ENCODE results near the gene GAS6.
A peak's percentile ranks its signal among the peaks of the same experiment; 100 is the strongest.
"Not testable (repeated sequence)": the region's sequence is repeated elsewhere in the genome, so short reads cannot be mapped to it uniquely, and the experiment has no call there.

GAS6 gene

DNA sequence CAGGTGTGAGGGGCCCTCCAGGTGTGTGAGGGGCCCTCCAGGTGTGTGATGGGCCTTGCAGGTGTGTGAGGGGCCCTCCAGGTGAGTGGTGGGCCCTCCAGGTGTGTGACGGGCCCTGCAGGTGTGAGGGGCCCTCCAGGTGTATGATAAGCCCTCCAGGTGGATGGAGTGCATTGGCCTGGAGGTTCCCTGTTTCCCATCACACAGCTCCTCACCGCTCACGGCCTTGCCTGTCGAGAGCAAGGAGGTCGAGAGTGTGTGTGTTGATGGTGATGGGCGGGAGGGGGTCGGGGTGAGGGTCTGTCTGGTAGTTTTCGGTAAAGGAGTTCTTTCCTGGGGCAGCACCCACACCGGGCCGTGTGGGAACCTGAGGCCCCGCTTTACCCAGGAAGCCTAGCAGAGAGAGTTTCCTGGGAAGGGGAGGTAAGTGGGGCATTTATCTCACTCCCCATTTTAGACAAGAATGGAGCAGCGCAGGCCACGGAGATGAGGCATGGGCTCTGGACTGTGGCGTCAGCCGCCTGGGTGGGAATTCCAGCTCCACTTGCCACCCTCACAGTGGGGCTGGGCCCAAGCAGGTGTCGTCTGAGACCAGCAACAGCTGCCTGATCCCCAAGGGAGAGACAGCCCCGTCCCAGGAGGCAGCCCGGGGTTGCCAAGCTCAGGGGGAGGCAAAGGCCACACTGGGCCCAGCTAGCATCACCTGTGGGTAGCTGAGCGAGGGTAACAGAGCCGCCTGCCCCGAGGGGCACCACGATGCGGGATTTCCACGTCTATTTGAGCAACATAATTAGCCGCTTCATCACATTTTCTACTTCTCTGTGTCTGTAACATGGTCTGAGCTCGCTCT lies 10.9 kb upstream of the GAS6 start:
- Histone ChIP-seq H3K9ac (ENCODE audit: low read depth in 1 of 2, low read length in 2 of 2) (no peak overlapping the region), H3K27ac (ENCODE audit: low read depth, low read length) (no peak overlapping the region), H3K9me3 (ENCODE audit: control insufficient read depth in 1 of 2, low read length in 2 of 2) (no peaks in the 10 kb centered on the region), H3K4me3 (ENCODE audit: low read depth in 1 of 2, low read length in 2 of 2) (no peak overlapping the region), H3K4me1 (ENCODE audit: control insufficient read depth in 1 of 2, insufficient read depth in 2 of 2, low read length in 2 of 2) (no peaks in the 10 kb centered on the region), H3K27me3 (ENCODE audit: control insufficient read depth in 1 of 2, insufficient read depth in 2 of 2, low read length in 2 of 2) (no peaks in the 10 kb centered on the region), H3K36me3 (ENCODE audit: control insufficient read depth in 1 of 2, insufficient read depth in 2 of 2, low read length in 2 of 2) (no peaks in the 10 kb centered on the region)

- no peak overlapping the region for H3K4me3 ChIP-seq (ENCODE audit: low read depth in 1 of 2, low read length in 2 of 2)
- no peaks in the 10 kb centered on the region for H3K4me1 ChIP-seq (ENCODE audit: control insufficient read depth in 1 of 2, insufficient read depth in 2 of 2, low read length in 2 of 2)
- H3K36me3 ChIP-seq (ENCODE audit: control insufficient read depth in 1 of 2, insufficient read depth in 2 of 2, low read length in 2 of 2): no peaks in the 10 kb centered on the region
- H3K27ac ChIP-seq (ENCODE audit: low read depth, low read length): no peak overlapping the region
- no peaks in the 10 kb centered on the region for H3K9me3 ChIP-seq (ENCODE audit: control insufficient read depth in 1 of 2, low read length in 2 of 2)
- no peaks in the 10 kb centered on the region for H3K27me3 ChIP-seq (ENCODE audit: control insufficient read depth in 1 of 2, insufficient read depth in 2 of 2, low read length in 2 of 2)
- H3K9ac ChIP-seq (ENCODE audit: low read depth in 1 of 2, low read length in 2 of 2): no peak overlapping the region
Observed at GRCh38 chr13:113874177-113874576, 10.3 kb upstream of the GAS6 start.

- H3K27ac ChIP-seq (ENCODE audit: low read depth, low read length): no peak overlapping the region
- peaks cover 0 to 3% of the 10 kb centered on the region in 2 donors for H3K27me3 ChIP-seq (ENCODE audit: control insufficient read depth in 1 of 2, insufficient read depth in 2 of 2, low read length in 2 of 2)
- no peak overlapping the region for H3K4me3 ChIP-seq (ENCODE audit: low read depth in 1 of 2, low read length in 2 of 2)
- peaks cover 4 to 6% of the 10 kb centered on the region in 2 donors for H3K4me1 ChIP-seq (ENCODE audit: control insufficient read depth in 1 of 2, insufficient read depth in 2 of 2, low read length in 2 of 2)
- no peaks in the 10 kb centered on the region for H3K9me3 ChIP-seq (ENCODE audit: control insufficient read depth in 1 of 2, low read length in 2 of 2)
- H3K9ac ChIP-seq (ENCODE audit: low read depth in 1 of 2, low read length in 2 of 2): no peak overlapping the region
- no peaks in the 10 kb centered on the region for H3K36me3 ChIP-seq (ENCODE audit: control insufficient read depth in 1 of 2, insufficient read depth in 2 of 2, low read length in 2 of 2)
Observed at GRCh38 chr13:113869263-113869662, 5.4 kb upstream of the GAS6 start.

- H3K9ac ChIP-seq (ENCODE audit: low read depth in 1 of 2, low read length in 2 of 2): not testable (repeated sequence)
Observed at GRCh38 chr13:113867913-113868312, 4.0 kb upstream of the GAS6 start.

GRCh38 chr13:113865427-113865826 lies 1.6 kb upstream of the GAS6 start:
- no peak overlapping the region for H3K9ac ChIP-seq (ENCODE audit: low read depth in 1 of 2, low read length in 2 of 2)
- no peaks in the 10 kb centered on the region for H3K36me3 ChIP-seq (ENCODE audit: control insufficient read depth in 1 of 2, insufficient read depth in 2 of 2, low read length in 2 of 2)
- H3K27ac ChIP-seq (ENCODE audit: low read depth, low read length): no peak overlapping the region
- peaks cover 0 to 3% of the 10 kb centered on the region in 2 donors for H3K27me3 ChIP-seq (ENCODE audit: control insufficient read depth in 1 of 2, insufficient read depth in 2 of 2, low read length in 2 of 2)
- H3K9me3 ChIP-seq (ENCODE audit: control insufficient read depth in 1 of 2, low read length in 2 of 2): no peaks in the 10 kb centered on the region
- H3K4me1 ChIP-seq (ENCODE audit: control insufficient read depth in 1 of 2, insufficient read depth in 2 of 2, low read length in 2 of 2): peaks cover 27 to 30% of the 10 kb centered on the region in 2 donors
- no peak overlapping the region for H3K4me3 ChIP-seq (ENCODE audit: low read depth in 1 of 2, low read length in 2 of 2)

More at GRCh38 chr13:113867913-113868312, 4.0 kb upstream of the GAS6 start:
- H3K27me3 ChIP-seq (ENCODE audit: control insufficient read depth in 1 of 2, insufficient read depth in 2 of 2, low read length in 2 of 2); H3K9me3 ChIP-seq (ENCODE audit: control insufficient read depth in 1 of 2, low read length in 2 of 2); H3K4me1 ChIP-seq (ENCODE audit: control insufficient read depth in 1 of 2, insufficient read depth in 2 of 2, low read length in 2 of 2); H3K4me3 ChIP-seq (ENCODE audit: low read depth in 1 of 2, low read length in 2 of 2); H3K36me3 ChIP-seq (ENCODE audit: control insufficient read depth in 1 of 2, insufficient read depth in 2 of 2, low read length in 2 of 2); H3K27ac ChIP-seq (ENCODE audit: low read depth, low read length): not testable (repeated sequence)

DNA sequence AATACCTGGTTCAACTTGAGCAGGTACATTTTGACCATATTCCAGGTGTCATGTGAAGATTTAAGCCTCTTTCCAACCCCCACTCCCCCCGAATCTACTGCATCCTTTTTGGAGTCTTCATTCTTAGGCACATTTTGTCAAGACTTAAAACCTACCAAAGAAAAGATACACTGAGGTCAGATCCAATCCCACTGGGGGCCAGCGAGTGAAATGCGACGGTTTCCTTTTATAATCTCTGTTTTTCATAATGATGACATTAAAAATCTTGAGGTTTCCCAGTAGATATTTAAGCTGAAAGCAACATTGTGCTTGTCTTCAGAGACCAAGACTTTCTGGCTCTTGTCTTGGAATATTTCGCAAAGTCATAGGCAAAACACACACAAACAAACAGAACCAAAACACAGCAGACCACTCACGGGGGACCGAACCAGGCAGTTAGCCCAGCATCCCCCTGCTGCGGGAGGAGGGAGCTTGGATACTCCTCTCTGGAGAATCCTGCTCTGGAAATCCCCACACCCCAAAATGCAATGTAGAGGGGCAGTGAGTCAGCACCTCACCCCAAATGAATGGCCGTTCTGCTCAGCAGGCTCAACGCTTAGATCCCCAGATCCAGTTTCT lies 506 bp upstream of the GAS6 start:
- peak overlapping the region; percentile 79 to 85 for H3K4me3 ChIP-seq (ENCODE audit: low read depth in 1 of 2, low read length in 2 of 2)
- H3K27me3 ChIP-seq (ENCODE audit: control insufficient read depth in 1 of 2, insufficient read depth in 2 of 2, low read length in 2 of 2): peaks cover 0 to 3% of the 10 kb centered on the region in 2 donors
- H3K36me3 ChIP-seq (ENCODE audit: control insufficient read depth in 1 of 2, insufficient read depth in 2 of 2, low read length in 2 of 2): peaks cover 0 to 2% of the 10 kb centered on the region in 2 donors
- H3K9ac ChIP-seq (ENCODE audit: low read depth in 1 of 2, low read length in 2 of 2): peak overlapping the region; percentile 60 to 65
- H3K4me1 ChIP-seq (ENCODE audit: control insufficient read depth in 1 of 2, insufficient read depth in 2 of 2, low read length in 2 of 2): peaks cover 37 to 40% of the 10 kb centered on the region in 2 donors
- H3K9me3 ChIP-seq (ENCODE audit: control insufficient read depth in 1 of 2, low read length in 2 of 2): no peaks in the 10 kb centered on the region
- H3K27ac ChIP-seq (ENCODE audit: low read depth, low read length): no peak overlapping the region

DNA sequence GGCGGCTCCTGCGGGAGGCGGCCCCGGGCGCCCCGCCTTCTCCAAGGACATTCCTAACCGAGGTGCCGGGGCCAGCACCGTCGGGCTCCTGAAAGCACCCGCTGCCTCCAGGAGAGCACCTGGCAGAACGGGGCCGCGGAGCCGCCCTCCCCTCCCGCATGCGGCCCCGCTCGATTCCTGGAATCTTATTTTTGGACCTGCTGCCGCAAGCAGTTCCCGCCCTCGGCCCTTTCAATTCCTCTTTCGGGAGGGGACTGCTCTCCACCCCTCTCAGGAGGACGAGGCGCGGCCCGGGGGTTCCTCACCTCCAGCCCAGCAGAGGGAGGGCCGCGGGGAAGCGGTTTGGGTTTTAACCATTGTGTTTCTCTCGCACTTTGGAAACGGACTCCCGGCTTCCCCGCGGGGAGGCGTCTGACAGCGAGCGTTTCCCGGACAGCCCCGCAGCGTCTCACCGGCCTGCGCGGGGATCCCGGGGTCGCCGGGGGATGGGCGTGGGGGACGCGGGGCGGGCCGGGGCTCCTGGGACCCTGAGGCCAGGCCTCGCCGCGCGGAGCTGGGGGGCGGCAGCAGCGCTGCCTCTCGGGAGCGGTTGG lies 849 bp downstream of the GAS6 start:
- Histone ChIP-seq H3K9me3 (ENCODE audit: control insufficient read depth in 1 of 2, low read length in 2 of 2) (no peaks in the 10 kb centered on the region), H3K4me1 (ENCODE audit: control insufficient read depth in 1 of 2, insufficient read depth in 2 of 2, low read length in 2 of 2) (peaks cover 44 to 54% of the 10 kb centered on the region in 2 donors), H3K9ac (ENCODE audit: low read depth in 1 of 2, low read length in 2 of 2) (peak overlapping the region; percentile 29 to 64), H3K36me3 (ENCODE audit: control insufficient read depth in 1 of 2, insufficient read depth in 2 of 2, low read length in 2 of 2) (peaks cover 0 to 14% of the 10 kb centered on the region in 2 donors), H3K27me3 (ENCODE audit: control insufficient read depth in 1 of 2, insufficient read depth in 2 of 2, low read length in 2 of 2) (peaks cover 0 to 3% of the 10 kb centered on the region in 2 donors), H3K27ac (ENCODE audit: low read depth, low read length) (peak overlapping the region; percentile 66), H3K4me3 (ENCODE audit: low read depth in 1 of 2, low read length in 2 of 2) (peak overlapping the region; percentile 75)

DNA sequence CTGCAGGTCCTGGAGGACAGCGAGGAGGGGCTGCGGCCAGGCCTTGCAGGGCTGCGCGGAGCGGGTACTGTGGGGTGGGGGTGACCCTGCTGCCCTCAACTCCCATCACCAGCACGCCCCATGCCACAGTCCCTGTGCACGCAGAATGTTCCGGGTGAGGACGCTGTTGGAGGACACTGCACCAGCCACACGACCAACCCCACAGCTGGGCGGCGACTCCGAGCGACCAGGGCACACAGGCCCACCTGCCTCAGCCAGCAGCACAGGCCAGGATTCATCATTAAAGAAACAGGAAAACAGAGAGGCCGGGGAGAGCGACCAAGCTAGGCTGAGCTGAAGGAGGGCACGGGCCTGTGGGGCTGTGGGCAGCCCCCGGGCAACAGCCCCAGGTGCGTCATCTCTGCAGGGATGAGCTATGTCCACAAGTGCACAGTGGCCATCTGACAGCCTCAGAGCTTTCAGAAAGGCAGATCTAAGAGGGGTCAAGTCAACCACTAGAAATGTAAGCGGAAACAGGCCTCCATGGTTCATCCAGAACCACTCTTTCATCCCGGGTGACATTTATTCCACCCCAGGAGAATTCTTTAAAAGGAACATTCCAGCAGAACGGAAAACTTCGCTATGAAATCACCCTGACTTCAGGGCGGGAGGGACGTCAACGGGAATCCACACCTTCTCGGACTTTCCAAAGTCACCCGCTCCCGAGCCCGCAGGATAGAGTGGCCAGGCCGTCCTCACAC lies 1.5 kb downstream of the GAS6 start:
- peak overlapping the region; percentile 66 for H3K27ac ChIP-seq (ENCODE audit: low read depth, low read length)
- peak overlapping the region; percentile 29 to 63 for H3K9ac ChIP-seq (ENCODE audit: low read depth in 1 of 2, low read length in 2 of 2)
- no peaks in the 10 kb centered on the region for H3K9me3 ChIP-seq (ENCODE audit: control insufficient read depth in 1 of 2, low read length in 2 of 2)
- H3K27me3 ChIP-seq (ENCODE audit: control insufficient read depth in 1 of 2, insufficient read depth in 2 of 2, low read length in 2 of 2): peaks cover 0 to 3% of the 10 kb centered on the region in 2 donors
- H3K36me3 ChIP-seq (ENCODE audit: control insufficient read depth in 1 of 2, insufficient read depth in 2 of 2, low read length in 2 of 2): peaks cover 0 to 14% of the 10 kb centered on the region in 2 donors
- peaks cover 50 to 61% of the 10 kb centered on the region in 2 donors for H3K4me1 ChIP-seq (ENCODE audit: control insufficient read depth in 1 of 2, insufficient read depth in 2 of 2, low read length in 2 of 2)
- peak overlapping the region; percentile 75 for H3K4me3 ChIP-seq (ENCODE audit: low read depth in 1 of 2, low read length in 2 of 2)

GRCh38 chr13:113861433-113862030 lies 2.3 kb downstream of the GAS6 start:
- Histone ChIP-seq H3K27ac (ENCODE audit: low read depth, low read length) (peak overlapping the region; percentile 71), H3K9me3 (ENCODE audit: control insufficient read depth in 1 of 2, low read length in 2 of 2) (no peaks in the 10 kb centered on the region), H3K36me3 (ENCODE audit: control insufficient read depth in 1 of 2, insufficient read depth in 2 of 2, low read length in 2 of 2) (peaks cover 0 to 14% of the 10 kb centered on the region in 2 donors), H3K4me1 (ENCODE audit: control insufficient read depth in 1 of 2, insufficient read depth in 2 of 2, low read length in 2 of 2) (peaks cover 58 to 68% of the 10 kb centered on the region in 2 donors), H3K9ac (ENCODE audit: low read depth in 1 of 2, low read length in 2 of 2) (peak overlapping the region; percentile 48 to 65), H3K4me3 (ENCODE audit: low read depth in 1 of 2, low read length in 2 of 2) (peak overlapping the region; percentile 75), H3K27me3 (ENCODE audit: control insufficient read depth in 1 of 2, insufficient read depth in 2 of 2, low read length in 2 of 2) (peaks cover 0 to 3% of the 10 kb centered on the region in 2 donors)
